Erythroblast (primary cell): ENCODE measurements around the gene STX18.

ENCODE experiments used
- GATA1 ChIP-seq: IDR thresholded peaks from 2 replicates; pipeline ENCODE4 v1.6.1; 2011; ENCODE audit warnings: low read depth, mild to moderate bottlenecking, control low read depth, low read length, moderate library complexity
- POLR2A ChIP-seq: IDR thresholded peaks from 2 replicates; pipeline ENCODE4 v1.6.1; 2011; ENCODE audit warnings: mild to moderate bottlenecking, low read length

- TF ChIP-seq POLR2A (no peak), GATA1 (no peak)
Measured at GRCh38 chr4:4426511-4427120, 115.2 kb downstream of the STX18 start.
